Fibroblast of lung (primary cell): ENCODE data around the gene FAM174C. TPM values are rescaled to one million over a fixed set of nuclear protein-coding genes. Genes with fewer than 3 reads are reported as not detected.

Experiments used
- DNase-seq, 2 donors: peaks; one replicate each; pipeline versions ENCODE4 v3.0.0 to v3.0.0-alpha.2; 2010; ENCODE audit warnings: low read depth in 2 of 2
- H2AFZ ChIP-seq: 2 replicates; pipeline ENCODE4 v1.5.1; 2012; ENCODE audit warnings: low read length, control low read depth, inconsistent platforms
- H3K27ac ChIP-seq: 2 replicates; pipeline ENCODE4 v1.5.1; 2011; ENCODE audit warnings: low read length, control low read depth; ENCODE audit not compliant: insufficient read depth
- H3K27me3 ChIP-seq: 2 replicates; pipeline ENCODE4 v1.5.1; 2011; ENCODE audit warnings: mild to moderate bottlenecking, low read length; ENCODE audit not compliant: control insufficient read depth, insufficient read depth
- H3K36me3 ChIP-seq: 2 replicates; pipeline ENCODE4 v1.5.1; 2011; ENCODE audit warnings: low read length; ENCODE audit not compliant: control insufficient read depth, insufficient read depth
- H3K4me1 ChIP-seq: 2 replicates; pipeline ENCODE4 v1.5.1; 2011; ENCODE audit warnings: low read length; ENCODE audit not compliant: control insufficient read depth, insufficient read depth; ENCODE audit errors: extremely low read depth
- H3K4me2 ChIP-seq: 2 replicates; pipeline ENCODE4 v1.5.1; 2011; ENCODE audit warnings: low read length, control low read depth; ENCODE audit not compliant: insufficient read depth; ENCODE audit errors: extremely low read depth
- H3K4me3 ChIP-seq, 4 experiments: fragments of 200-600 bp in 1 of 4; sonication (generic) in 1 of 4; replicated peaks in 1 of 4; 2 replicates each; pipeline ENCODE4 v1.5.1; 2011 to 2016; ENCODE audit warnings: low read length in 4 of 4, low read depth in 3 of 4, mild to moderate bottlenecking in 3 of 4, control low read depth in 2 of 4, inconsistent platforms in 1 of 4, mixed read lengths in 1 of 4; ENCODE audit not compliant: insufficient read depth in 1 of 4; ENCODE audit errors: control extremely low read depth in 1 of 4
- H3K79me2 ChIP-seq: 2 replicates; pipeline ENCODE4 v1.5.1; 2012; ENCODE audit warnings: mild to moderate bottlenecking, low read length, inconsistent platforms; ENCODE audit not compliant: control insufficient read depth, insufficient read depth
- H3K9ac ChIP-seq: 2 replicates; pipeline ENCODE4 v1.5.1; 2011; ENCODE audit warnings: mild to moderate bottlenecking, low read length, control low read depth; ENCODE audit not compliant: insufficient read depth
- H3K9me3 ChIP-seq: 2 replicates; pipeline ENCODE4 v1.5.1; 2012; ENCODE audit warnings: low read depth, low read length; ENCODE audit not compliant: control insufficient read depth, insufficient read depth
- H4K20me1 ChIP-seq: 2 replicates; pipeline ENCODE4 v1.5.1; 2011; ENCODE audit warnings: low read length; ENCODE audit not compliant: control insufficient read depth, insufficient read depth; ENCODE audit errors: extremely low read depth
- EZH2 ChIP-seq: IDR thresholded peaks from 2 replicates; pipeline ENCODE4 v1.5.1; 2012; ENCODE audit warnings: low read length, control low read depth, mild to moderate bottlenecking; ENCODE audit errors: missing control alignments
- polyA plus RNA-seq, 2 donors: library from polyadenylated mRNA; depleted of rRNA in 1 of 2; stranded (reverse) in 1 of 2; unstranded in 1 of 2; fragments of >200 nt; gene quantifications; 2 replicates each; pipeline ENCODE4 v1.2.1, GENCODE V29; 2011 to 2012; ENCODE audit warnings: missing spikeins in 1 of 2
- total RNA-seq: library from RNA; depleted of rRNA; stranded (reverse); fragments of >200 nt; gene quantifications from 2 replicates; pipeline ENCODE4 v1.2.1, GENCODE V29; 2014
- TF ChIP-seq, protein P1 (sequence below), 2 donors: IDR thresholded peaks in 1 of 2; conservative IDR thresholded peaks in 1 of 2; 1 replicate in 1 of 2; 2 replicates in 1 of 2; pipeline ENCODE4 v1.5.1; 2011 to 2012; ENCODE audit warnings: low read length in 2 of 2, control low read depth in 1 of 2, inconsistent platforms in 1 of 2, low read depth in 1 of 2, mild to moderate bottlenecking in 1 of 2

Gene FAM174C
- total and polyA plus RNA-seq, 2 donors (not counting 1 experiment from before 2014, with no cell fraction given) = 16.1 to 22.5 TPM

DNA sequence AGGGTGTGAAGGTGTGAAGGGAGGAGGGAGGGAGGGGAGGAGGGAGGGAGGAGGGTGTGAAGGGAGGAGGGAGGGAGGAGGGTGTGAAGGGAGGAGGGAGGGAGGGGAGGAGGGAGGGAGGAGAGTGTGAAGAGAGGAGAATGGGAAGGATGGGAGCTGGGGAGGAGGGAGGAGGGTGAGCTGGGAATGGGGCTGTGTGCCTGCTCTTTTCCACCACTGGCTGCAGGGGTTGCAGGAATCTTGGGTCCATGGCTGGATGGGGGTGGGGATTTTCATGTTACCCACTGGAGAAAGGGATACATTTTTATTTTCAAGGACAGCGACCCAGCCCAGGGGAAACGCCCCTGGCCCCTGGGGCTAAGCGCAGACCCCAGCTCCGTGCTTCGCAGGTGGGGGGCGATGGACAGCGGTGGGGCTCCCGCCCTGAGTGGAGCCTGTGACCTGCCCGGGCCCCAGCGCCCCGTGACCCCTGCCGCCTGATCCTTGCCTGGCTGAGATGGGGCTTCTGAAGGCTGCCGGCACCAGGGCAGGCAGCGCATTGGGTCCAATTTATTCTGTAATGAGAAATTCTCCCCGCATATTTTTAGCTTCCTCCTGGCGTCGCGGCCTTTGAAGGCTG is 7.4 kb downstream of the FAM174C start:
- peaks cover 12% of the 10 kb centered on the region for H3K36me3 ChIP-seq
- peaks cover 27% of the 10 kb centered on the region for H3K27me3 ChIP-seq
- H3K9me3 ChIP-seq = no peaks in the 10 kb centered on the region
- no peak for DNase-seq
- no peak overlapping the region for H3K9ac ChIP-seq
- TF ChIP-seq EZH2 = no peak
- TF ChIP-seq, protein P1, sequence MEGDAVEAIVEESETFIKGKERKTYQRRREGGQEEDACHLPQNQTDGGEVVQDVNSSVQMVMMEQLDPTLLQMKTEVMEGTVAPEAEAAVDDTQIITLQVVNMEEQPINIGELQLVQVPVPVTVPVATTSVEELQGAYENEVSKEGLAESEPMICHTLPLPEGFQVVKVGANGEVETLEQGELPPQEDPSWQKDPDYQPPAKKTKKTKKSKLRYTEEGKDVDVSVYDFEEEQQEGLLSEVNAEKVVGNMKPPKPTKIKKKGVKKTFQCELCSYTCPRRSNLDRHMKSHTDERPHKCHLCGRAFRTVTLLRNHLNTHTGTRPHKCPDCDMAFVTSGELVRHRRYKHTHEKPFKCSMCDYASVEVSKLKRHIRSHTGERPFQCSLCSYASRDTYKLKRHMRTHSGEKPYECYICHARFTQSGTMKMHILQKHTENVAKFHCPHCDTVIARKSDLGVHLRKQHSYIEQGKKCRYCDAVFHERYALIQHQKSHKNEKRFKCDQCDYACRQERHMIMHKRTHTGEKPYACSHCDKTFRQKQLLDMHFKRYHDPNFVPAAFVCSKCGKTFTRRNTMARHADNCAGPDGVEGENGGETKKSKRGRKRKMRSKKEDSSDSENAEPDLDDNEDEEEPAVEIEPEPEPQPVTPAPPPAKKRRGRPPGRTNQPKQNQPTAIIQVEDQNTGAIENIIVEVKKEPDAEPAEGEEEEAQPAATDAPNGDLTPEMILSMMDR (conservative IDR thresholded peaks at IDR 0.05 in 1 of 2, IDR thresholded peaks at IDR 0.05 in 1 of 2; ENCODE audit: low read depth in 1 of 2, low read length in 2 of 2) = no peak
- no peaks in the 10 kb centered on the region for H4K20me1 ChIP-seq
- no peaks in the 10 kb centered on the region for H3K79me2 ChIP-seq
- no peak overlapping the region for H3K27ac ChIP-seq
- no peak overlapping the region for H3K4me2 ChIP-seq
- H3K4me1 ChIP-seq = no peaks in the 10 kb centered on the region
- no peak overlapping the region for H3K4me3 ChIP-seq
- no peak overlapping the region for H2AFZ ChIP-seq

DNA sequence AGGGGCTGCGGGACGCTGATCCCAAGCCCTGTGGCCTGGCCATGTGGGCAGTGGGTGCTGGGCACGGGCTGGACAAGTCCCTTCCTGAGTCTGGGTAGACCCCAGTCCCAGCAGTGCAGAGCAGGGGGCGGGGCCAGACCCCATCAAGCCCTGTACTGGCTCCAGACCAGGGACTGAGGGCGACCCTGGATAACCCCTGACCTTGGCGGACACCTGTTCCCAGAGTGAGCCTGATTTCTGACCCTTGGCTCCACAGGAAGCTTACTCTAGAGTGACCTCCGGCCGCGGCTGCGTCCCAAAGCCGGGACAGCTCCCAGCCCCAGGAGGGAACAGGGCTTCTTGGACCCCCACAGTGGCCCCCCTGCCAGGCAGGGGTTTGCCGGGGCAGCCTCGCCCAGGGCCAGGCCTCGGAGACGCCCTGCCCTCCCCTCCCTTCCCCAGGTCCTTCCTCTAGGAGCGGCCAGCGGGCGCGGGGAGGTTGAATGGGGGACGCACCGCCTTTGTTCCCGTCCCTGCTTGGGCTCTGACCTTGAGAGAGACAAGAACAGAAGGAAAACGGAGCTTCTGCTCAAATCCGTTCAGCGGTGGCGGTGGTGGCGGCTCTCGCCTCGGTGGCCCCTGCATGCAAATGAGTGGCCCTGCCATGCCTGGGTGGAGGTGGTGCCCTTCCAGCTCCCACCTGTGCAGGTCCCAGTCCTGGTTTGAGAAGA is 8.0 kb downstream of the FAM174C start:
- Histone ChIP-seq H3K9ac (no peak overlapping the region), H3K9me3 (no peaks in the 10 kb centered on the region), H3K27me3 (peaks cover 31% of the 10 kb centered on the region), H3K4me3 (no peak overlapping the region), H3K27ac (no peak overlapping the region), H3K4me1 (no peaks in the 10 kb centered on the region), H3K36me3 (peaks cover 12% of the 10 kb centered on the region), H3K4me2 (no peak overlapping the region), H4K20me1 (no peaks in the 10 kb centered on the region), H3K79me2 (no peaks in the 10 kb centered on the region), H2AFZ (no peak overlapping the region)
- TF ChIP-seq, protein P1 (conservative IDR thresholded peaks at IDR 0.05 in 1 of 2, IDR thresholded peaks at IDR 0.05 in 1 of 2; ENCODE audit: low read depth in 1 of 2, low read length in 2 of 2) = no peak
- no peak for TF ChIP-seq EZH2
- no peak for DNase-seq

DNA sequence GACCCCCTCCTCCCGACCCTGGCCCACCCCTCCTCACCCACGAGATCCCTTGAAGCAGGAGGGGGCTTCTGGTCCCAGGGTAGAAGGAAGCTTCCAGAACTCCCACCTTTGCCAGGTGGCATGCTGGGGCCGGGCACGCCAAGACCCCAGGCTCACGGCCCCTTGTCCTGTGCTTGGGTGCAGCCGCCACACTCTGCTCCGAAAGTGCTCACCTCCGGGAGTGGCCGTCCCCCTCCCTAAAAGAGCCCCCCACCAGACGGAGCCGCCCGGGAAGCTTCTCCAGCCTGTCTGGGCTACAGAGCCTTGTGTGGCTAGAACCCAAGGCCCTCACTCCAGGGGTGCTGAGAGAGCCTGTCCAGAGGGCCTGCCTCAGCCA is 8.6 kb downstream of the FAM174C start:
- Histone ChIP-seq H3K27ac (no peak overlapping the region), H3K9ac (no peak overlapping the region), H3K9me3 (no peaks in the 10 kb centered on the region), H3K4me2 (no peak overlapping the region), H4K20me1 (no peaks in the 10 kb centered on the region), H3K4me1 (no peaks in the 10 kb centered on the region), H3K79me2 (no peaks in the 10 kb centered on the region), H3K27me3 (peaks cover 31% of the 10 kb centered on the region), H2AFZ (no peak overlapping the region), H3K36me3 (peaks cover 10% of the 10 kb centered on the region), H3K4me3 (no peak overlapping the region)
- no peak for DNase-seq
- TF ChIP-seq, protein P1 (conservative IDR thresholded peaks at IDR 0.05 in 1 of 2, IDR thresholded peaks at IDR 0.05 in 1 of 2; ENCODE audit: low read depth in 1 of 2, low read length in 2 of 2) = no peak
